Pancreas (tissue), 10 donors: Measurements from ENCODE around the gene DIP2C. TPM values are rescaled to one million over a fixed set of nuclear protein-coding genes. Genes with fewer than 3 reads are reported as not detected.

ENCODE experiments used
- ATAC-seq, 4 donors: fragments of 200-7000 bp; cut with Tn5 transposase; one replicate each; pipeline versions ENCODE4 v1.8.0 to v1.9.1; 2020; ENCODE audit warnings: mild to moderate bottlenecking in 4 of 4, moderate library complexity in 4 of 4
- DNase-seq, 6 donors: peaks; one replicate each; pipeline ENCODE4 v3.0.0-alpha.2; 2020
- FAIRE-seq: peaks from 2 replicates; lab custom pipeline; 2012; peaks lifted over from hg19 to GRCh38; lab: Jason Lieb, UNC
- H3K27ac ChIP-seq, 4 donors: fragments of 200-600 bp; sonication (generic); 1 replicate in 3 of 4; 2 replicates in 1 of 4; pipeline versions ENCODE4 v1.5.0 to v1.8.0; 2020
- H3K27me3 ChIP-seq, 4 donors: fragments of 200-600 bp; one replicate each; pipeline ENCODE4 v1.8.0; 2021
- H3K36me3 ChIP-seq, 3 donors: fragments of 200-600 bp; sonication (generic) in 1 of 3; one replicate each; pipeline versions ENCODE4 v1.5.0 to v1.8.0; 2020 to 2021
- H3K4me1 ChIP-seq, 3 donors: fragments of 200-600 bp; one replicate each; pipeline ENCODE4 v1.8.0; 2021
- H3K4me3 ChIP-seq, 4 donors: fragments of 200-600 bp; sonication (generic) in 2 of 4; one replicate each; pipeline versions ENCODE4 v1.5.0 to v1.8.0; 2020 to 2021
- H3K9me3 ChIP-seq, 4 donors: fragments of 200-600 bp; one replicate each; pipeline ENCODE4 v1.8.0; 2021
- CTCF ChIP-seq, 4 donors: fragments of 200-600 bp; sonication (generic) in 3 of 4; IDR thresholded peaks; one replicate each; pipeline versions ENCODE4 v1.5.0 to v1.8.0; 2021; ENCODE audit warnings: antibody characterized with exemption in 4 of 4
- WGBS, 2 donors: extraction: QIAGEN DNeasy Blood & Tissue Kit; methylation state at CpG; one replicate each; pipeline ENCODE4 v1.1.7; 2013; 5-methylcytosine and 5-hydroxymethylcytosine counted together
- intact Hi-C, 3 donors: fragments of 100-400 bp; cut with DNase I; formaldehyde crosslinking; loops; one replicate each; pipeline versions ENCODE4 v1.11.1 to v1.14.2; 2022
- polyA plus RNA-seq, 2 donors: library from polyadenylated mRNA; stranded (reverse); fragments of 200-250 nt; gene quantifications; one replicate each; pipeline ENCODE4 v1.2.3, GENCODE V29; 2013
- total RNA-seq, 6 donors: library from RNA; stranded (reverse); fragmentation: NEBNext Ultra II Directional in 4 of 6; extraction: Animal tissue kit (Norgen Biotek cat#: 25700) in 4 of 6; gene quantifications; one replicate each; pipeline versions ENCODE4 v1.2.1 to v1.2.4, GENCODE V29; 2021 to 2023
- donor health status: healthy with polysubstance abuse.
- donor health status: DM: no; HTN: no; CAD: no; lungs with moderate emphysema.
- donor health status: DM: no; HTN: no; CAD: no.
- donor health status: control.
- donor health status: control.
- donor health status: Bipolar disorder and iron deficiency.
- donor health status: DM: yes; HTN: yes; CAD: no.
- donor health status: DM: no; HTN: no; CAD: no.
- donor health status: DM: no; HTN: no; CAD: no.
- donor health status: DM: yes; HTN: yes; CAD: no.

Gene DIP2C
- total and polyA plus RNA-seq, 8 donors = 4.3 to 11.8 (median 7.3) TPM

- H3K27ac ChIP-seq = no peak overlapping the region
- TF ChIP-seq CTCF (IDR thresholded peaks at IDR 0.05) = no peak
- no peak for FAIRE-seq
- intact Hi-C loops = no loop called here
- H3K4me1 ChIP-seq = no peaks in the 10 kb centered on the region
- no peaks in the 10 kb centered on the region for H3K36me3 ChIP-seq
- 88 to 91% methylated on average over 21 of the region's 21 CpGs for WGBS, 2 donors
- no peak for DNase-seq
- H3K9me3 ChIP-seq = no peaks in the 10 kb centered on the region
- no peak overlapping the region for H3K4me3 ChIP-seq
- no peaks in the 10 kb centered on the region for H3K27me3 ChIP-seq
- ATAC-seq = no peak
These were observed 99.3 kb downstream of the DIP2C start for GRCh38 chr10:589961-590680.

- Histone ChIP-seq H3K36me3 (no peaks in the 10 kb centered on the region), H3K4me1 (no peaks in the 10 kb centered on the region), H3K4me3 (no peak overlapping the region), H3K27ac (no peak overlapping the region), H3K9me3 (no peaks in the 10 kb centered on the region), H3K27me3 (no peaks in the 10 kb centered on the region)
- no peak for TF ChIP-seq CTCF (IDR thresholded peaks at IDR 0.05)
- no peak for DNase-seq
- FAIRE-seq = no peak
- 77 to 79% methylated on average over 25 to 27 of the region's 27 CpGs for WGBS, 2 donors
- ATAC-seq = peak in 3 of 4 donors; percentile 44 to 59 (median 44)
- intact Hi-C loops = no loop called here
These were observed 101.0 kb downstream of the DIP2C start for GRCh38 chr10:588246-589165.

GRCh38 chr10:586716-587115 is 102.8 kb downstream of the DIP2C start:
- no peak for TF ChIP-seq CTCF (IDR thresholded peaks at IDR 0.05)
- intact Hi-C loops = no loop called here
- Histone ChIP-seq H3K27ac (no peak overlapping the region), H3K9me3 (no peaks in the 10 kb centered on the region), H3K27me3 (no peaks in the 10 kb centered on the region), H3K36me3 (no peaks in the 10 kb centered on the region), H3K4me3 (no peak overlapping the region), H3K4me1 (no peaks in the 10 kb centered on the region)
- 84 to 89% methylated on average over 11 of the region's 11 CpGs for WGBS, 2 donors
- no peak for FAIRE-seq
- ATAC-seq = no peak
- DNase-seq = no peak

- intact Hi-C loops = no loop called here
- no peaks in the 10 kb centered on the region for H3K9me3 ChIP-seq
- 83 to 86% methylated on average over 9 of the region's 9 CpGs for WGBS, 2 donors
- DNase-seq = no peak
- TF ChIP-seq CTCF (IDR thresholded peaks at IDR 0.05) = no peak
- H3K4me3 ChIP-seq = no peak overlapping the region
- H3K27ac ChIP-seq = no peak overlapping the region
- H3K36me3 ChIP-seq = no peaks in the 10 kb centered on the region
- no peak for FAIRE-seq
- no peak for ATAC-seq
- no peaks in the 10 kb centered on the region for H3K27me3 ChIP-seq
- no peaks in the 10 kb centered on the region for H3K4me1 ChIP-seq
These were observed 103.3 kb downstream of the DIP2C start for GRCh38 chr10:586151-586550.
